GM12874 (cell line): ENCODE results near the gene MRPS35.

Source experiments
- TF ChIP-seq, protein P1 (sequence below): IDR thresholded peaks from 2 replicates; pipeline ENCODE4 v1.5.1; 2011; ENCODE audit warnings: low read depth, mild to moderate bottlenecking, control low read depth, low read length, moderate library complexity; ENCODE audit not compliant: insufficient read depth

The MRPS35 gene

DNA sequence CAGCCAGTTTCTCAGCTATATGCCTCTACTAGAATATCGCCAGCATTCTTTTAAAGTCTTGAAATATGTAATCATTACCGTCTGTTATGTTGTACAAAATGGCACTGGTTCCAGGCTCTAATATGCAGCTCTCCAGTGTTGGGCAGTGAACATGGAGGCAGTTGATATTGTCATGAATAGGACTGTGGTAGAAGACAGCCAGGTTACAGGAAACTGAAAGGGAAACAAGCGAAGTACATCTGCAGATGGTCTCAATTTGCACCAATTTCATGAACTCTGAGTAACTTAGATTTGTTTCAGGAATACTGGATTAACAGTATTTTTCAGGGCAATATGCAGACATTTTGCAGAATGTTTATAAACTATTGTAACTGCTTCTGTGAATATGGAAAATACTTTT, 56.0 kb downstream of the MRPS35 start:
- TF ChIP-seq, protein P1, sequence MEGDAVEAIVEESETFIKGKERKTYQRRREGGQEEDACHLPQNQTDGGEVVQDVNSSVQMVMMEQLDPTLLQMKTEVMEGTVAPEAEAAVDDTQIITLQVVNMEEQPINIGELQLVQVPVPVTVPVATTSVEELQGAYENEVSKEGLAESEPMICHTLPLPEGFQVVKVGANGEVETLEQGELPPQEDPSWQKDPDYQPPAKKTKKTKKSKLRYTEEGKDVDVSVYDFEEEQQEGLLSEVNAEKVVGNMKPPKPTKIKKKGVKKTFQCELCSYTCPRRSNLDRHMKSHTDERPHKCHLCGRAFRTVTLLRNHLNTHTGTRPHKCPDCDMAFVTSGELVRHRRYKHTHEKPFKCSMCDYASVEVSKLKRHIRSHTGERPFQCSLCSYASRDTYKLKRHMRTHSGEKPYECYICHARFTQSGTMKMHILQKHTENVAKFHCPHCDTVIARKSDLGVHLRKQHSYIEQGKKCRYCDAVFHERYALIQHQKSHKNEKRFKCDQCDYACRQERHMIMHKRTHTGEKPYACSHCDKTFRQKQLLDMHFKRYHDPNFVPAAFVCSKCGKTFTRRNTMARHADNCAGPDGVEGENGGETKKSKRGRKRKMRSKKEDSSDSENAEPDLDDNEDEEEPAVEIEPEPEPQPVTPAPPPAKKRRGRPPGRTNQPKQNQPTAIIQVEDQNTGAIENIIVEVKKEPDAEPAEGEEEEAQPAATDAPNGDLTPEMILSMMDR = no peak

DNA sequence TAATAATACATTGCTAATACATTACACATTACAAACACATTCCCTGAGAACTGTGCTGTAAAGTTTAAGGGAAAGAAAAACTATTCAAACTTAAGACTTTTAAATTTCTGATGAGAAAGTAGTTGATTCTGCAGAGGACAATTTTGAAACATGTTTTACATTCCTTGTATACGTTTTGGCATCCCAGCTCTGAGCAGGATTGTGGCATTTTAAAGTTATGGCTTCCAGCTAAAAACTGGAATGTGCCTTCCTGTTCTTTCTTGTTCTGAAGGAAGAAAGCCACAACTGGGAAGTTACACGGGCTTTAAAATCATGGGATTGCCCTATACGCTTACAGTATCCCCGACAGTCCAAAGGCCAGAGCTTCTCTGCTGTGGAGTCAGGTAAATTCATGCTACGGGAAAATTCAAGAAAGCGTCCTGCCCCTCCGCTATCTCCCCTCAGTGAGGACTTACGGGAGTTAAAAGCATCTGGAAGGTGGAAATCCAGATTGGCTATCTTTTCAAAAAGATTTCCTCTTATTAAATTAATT, 58.6 kb downstream of the MRPS35 start:
- TF ChIP-seq, protein P1 = no peak

DNA sequence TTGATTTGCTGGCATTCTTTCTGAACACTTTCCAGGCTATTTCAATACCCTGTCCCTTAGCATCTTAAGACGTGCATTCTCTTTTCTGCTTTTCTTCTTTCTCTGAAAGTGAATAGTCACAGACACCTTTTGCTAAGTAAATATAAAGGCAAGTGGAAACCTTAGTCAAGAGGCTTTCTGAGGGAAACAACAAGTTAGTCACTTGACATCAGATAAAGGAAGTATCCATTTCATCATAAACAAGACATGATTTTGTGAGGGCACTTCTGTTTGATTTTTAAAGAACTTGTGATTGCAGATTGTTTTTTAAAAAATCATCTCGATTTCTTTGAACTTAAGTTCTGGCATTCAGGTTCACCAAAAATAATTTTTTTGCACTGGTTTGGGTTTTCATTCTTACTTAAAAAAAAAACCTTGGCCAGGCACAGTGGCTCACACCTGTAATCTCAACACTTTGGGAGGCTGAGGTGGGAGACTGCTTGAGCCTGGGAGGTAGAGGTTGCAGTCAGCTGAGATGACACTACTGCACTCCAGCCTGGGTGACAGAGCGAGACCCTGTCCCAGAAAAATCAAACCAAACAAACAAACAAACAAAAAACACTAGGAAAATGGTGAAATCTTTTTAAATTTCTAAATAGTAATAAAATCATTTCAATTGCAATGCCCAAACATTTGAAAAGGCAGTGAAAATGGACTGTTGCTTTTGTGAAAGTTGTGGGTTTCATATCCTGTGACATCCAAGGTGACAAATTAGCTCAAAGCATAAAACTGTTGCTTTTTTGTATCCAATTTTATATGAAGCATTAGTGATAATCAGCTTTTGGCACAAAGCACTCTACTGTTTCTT, 61.1 kb downstream of the MRPS35 start:
- TF ChIP-seq, protein P1 = no peak

DNA sequence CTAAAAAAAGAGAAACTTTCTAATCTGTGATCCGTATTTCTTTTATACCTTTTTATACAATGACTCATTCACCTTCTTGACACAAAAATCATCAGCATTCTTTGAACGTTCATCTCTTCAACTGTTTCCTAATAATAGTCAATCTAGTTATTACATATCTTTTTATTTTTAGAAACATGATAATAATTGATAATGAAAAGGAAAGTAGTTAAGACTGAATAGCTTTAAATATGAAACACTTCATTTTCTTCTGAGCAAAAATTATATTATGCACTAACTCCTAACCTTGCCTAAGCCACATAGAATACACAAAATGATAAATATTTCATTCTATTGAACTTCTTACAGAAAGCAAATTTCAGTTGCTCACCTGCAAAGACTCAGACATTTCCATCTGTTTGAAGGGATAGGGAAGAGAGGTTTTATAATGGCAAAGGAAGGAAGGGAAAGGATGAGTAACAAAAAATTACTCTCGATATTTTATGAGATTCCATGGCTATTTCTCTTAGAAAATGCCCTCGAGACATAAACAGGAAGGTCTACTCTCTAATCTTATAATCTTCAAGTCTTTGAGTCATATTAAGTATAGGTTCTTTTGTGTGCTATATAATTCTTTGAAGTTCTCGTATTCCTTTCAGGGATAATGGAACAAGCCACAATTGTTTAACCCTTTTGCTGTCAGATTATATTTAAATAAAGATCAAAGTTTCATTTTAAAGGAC, 61.9 kb downstream of the MRPS35 start:
- TF ChIP-seq, protein P1 = no peak

DNA sequence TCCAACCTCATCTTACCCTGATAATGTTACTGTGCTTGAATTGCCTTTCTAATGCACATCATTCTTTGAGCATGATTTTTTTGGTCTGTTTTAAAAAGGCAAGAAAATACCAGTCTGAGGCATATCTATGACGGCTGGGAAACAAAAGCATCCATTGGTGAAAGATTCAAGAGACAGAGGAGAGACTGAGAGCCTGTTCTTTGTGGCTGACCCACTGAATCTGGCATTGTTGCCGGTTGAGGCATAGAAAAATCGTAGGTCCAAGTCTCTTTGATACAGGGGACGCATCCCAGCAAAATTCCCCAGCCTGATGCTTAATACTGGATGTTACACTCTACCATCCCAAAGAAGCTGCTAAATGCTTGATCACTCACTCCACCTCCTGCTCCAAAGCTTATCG, 66.5 kb downstream of the MRPS35 start:
- TF ChIP-seq, protein P1 = no peak

DNA sequence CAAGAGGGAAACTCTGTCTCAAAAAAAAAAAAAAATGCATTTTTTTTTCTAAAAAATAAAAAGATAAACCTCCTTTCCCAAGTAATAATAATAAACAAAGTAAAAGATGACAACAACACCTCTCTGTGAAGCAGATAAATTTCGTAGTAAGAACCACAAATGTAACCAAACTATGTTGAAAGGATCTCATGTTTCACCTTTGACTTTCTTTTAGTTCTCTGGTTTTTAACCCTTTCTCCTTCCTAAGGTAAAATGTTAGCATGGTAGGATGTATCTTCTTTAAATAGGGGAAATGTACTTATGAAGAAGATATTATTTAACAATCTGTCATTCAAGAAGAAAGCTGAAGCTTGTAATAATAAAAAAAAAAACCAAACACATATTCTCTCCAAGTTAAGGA, 67.6 kb downstream of the MRPS35 start:
- TF ChIP-seq, protein P1 = no peak

DNA sequence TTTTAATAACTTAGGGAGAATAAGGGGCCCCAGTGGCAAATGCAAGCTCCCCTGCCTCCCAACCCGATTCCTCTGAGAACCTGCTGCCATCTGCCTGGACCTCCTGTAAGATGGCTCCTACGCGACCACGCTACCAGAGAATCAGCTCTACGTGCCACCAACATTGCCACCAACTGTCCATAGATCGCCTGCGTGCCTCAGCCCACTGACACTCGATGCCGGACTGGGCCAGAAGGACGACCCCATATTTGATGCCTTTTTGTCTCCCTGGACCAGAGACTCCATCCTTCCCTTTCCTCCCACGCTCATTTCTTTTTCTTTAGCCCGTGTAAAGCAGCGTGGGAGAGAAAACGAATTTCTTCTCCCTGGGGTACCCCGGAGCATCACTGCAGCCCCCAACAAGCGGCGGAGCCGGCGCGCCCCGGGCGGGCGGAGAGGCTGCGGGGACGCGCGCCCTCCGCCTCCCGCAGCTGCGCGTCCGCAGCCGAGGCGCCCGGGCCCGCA, 68.8 kb downstream of the MRPS35 start:
- TF ChIP-seq, protein P1 = no peak
